Common myeloid progenitor, CD34-positive (primary cell): ENCODE results near the gene RANGAP1.

ENCODE experiments used
- CTCF ChIA-PET: fragments of 350-600 bp; sonication (Branson Sonifier 250); formaldehyde crosslinking; loops from one replicate; lab custom pipeline; 2021; ENCODE audit warnings: antibody characterized with exemption; lab: Charles Lee
- POLR2A ChIA-PET: fragments of 350-600 bp; sonication (Branson Sonifier 250); formaldehyde crosslinking; loops from one replicate; lab custom pipeline; 2021; ENCODE audit warnings: antibody characterized with exemption; lab: Charles Lee
- DNase-seq, 3 donors: peaks; one replicate each; pipeline versions ENCODE4 v3.0.0 to v3.0.0-alpha.2; 2013
- H3K27ac ChIP-seq, 2 experiments: 1 replicate in 1 of 2; 2 replicates in 1 of 2; pipeline ENCODE4 v1.7.0; 2013; ENCODE audit warnings: inconsistent platforms in 2 of 2, low read length in 2 of 2, mild to moderate bottlenecking in 2 of 2, low read depth in 1 of 2, moderate library complexity in 1 of 2; ENCODE audit not compliant: severe bottlenecking in 2 of 2, insufficient read depth in 1 of 2, poor library complexity in 1 of 2
- H3K27me3 ChIP-seq, 5 experiments: replicated peaks in 2 of 5; 1 replicate in 3 of 5; 2 replicates in 2 of 5; pipeline versions ENCODE4 v1.6.1 to v1.7.0; 2013; ENCODE audit warnings: low read length in 4 of 5, mild to moderate bottlenecking in 2 of 5, moderate library complexity in 2 of 5, inconsistent platforms in 1 of 5; ENCODE audit not compliant: insufficient read depth in 5 of 5, control insufficient read depth in 4 of 5
- H3K36me3 ChIP-seq, 4 experiments: 1 replicate in 2 of 4; 2 replicates in 2 of 4; pipeline versions ENCODE4 v1.6.1 to v1.7.0; 2013; ENCODE audit warnings: low read length in 3 of 4, control low read depth in 1 of 4, mild to moderate bottlenecking in 1 of 4; ENCODE audit not compliant: control insufficient read depth in 4 of 4, insufficient read depth in 4 of 4
- H3K4me1 ChIP-seq, 4 experiments: 1 replicate in 3 of 4; 2 replicates in 1 of 4; pipeline versions ENCODE4 v1.6.1 to v1.7.1; 2013; ENCODE audit warnings: low read length in 3 of 4, mild to moderate bottlenecking in 3 of 4, control low read depth in 1 of 4, inconsistent platforms in 1 of 4, moderate library complexity in 1 of 4; ENCODE audit not compliant: control insufficient read depth in 4 of 4, insufficient read depth in 4 of 4; ENCODE audit errors: control extremely low read depth in 1 of 4
- H3K4me3 ChIP-seq, 7 experiments: 1 replicate in 4 of 7; 2 replicates in 3 of 7; pipeline versions ENCODE4 v1.5.1 to v1.7.0; 2013; ENCODE audit warnings: mild to moderate bottlenecking in 7 of 7, low read length in 6 of 7, moderate library complexity in 6 of 7, inconsistent platforms in 2 of 7, low read depth in 2 of 7, control low read depth in 1 of 7; ENCODE audit not compliant: insufficient read depth in 4 of 7, control insufficient read depth in 1 of 7; ENCODE audit errors: extremely low read depth in 1 of 7
- H3K9me3 ChIP-seq, 5 experiments: 1 replicate in 4 of 5; 2 replicates in 1 of 5; pipeline versions ENCODE4 v1.6.1 to v1.7.1; 2013; ENCODE audit warnings: low read length in 4 of 5, mild to moderate bottlenecking in 2 of 5, inconsistent platforms in 1 of 5, low read depth in 1 of 5, moderate library complexity in 1 of 5; ENCODE audit not compliant: control insufficient read depth in 4 of 5, insufficient read depth in 2 of 5; ENCODE audit errors: control extremely low read depth in 1 of 5
- WGBS: methylation state at CpG from one replicate; pipeline ENCODE4 v1.1.5; 2013; ENCODE audit not compliant: insufficient coverage; 5-methylcytosine and 5-hydroxymethylcytosine counted together

RANGAP1 gene

DNA sequence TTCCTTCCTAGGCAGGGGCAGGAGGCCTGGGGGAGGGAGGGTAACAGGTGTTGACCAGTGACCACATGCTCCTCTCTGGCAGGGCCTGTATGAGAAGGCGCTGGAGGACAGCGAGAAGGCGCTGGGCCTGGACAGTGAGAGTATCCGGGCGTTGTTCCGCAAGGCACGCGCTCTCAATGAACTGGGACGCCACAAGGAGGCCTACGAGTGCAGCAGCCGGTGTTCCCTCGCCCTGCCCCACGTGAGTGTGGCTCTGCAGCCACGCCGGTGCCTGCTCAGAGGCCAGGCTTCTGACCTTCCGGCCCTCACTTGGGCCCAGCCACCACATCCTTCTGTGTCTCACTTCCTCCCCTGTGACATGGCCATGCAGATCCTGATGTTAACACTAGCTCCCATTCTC, 41.1 kb upstream of the RANGAP1 start:
- no peak for DNase-seq
- H3K36me3 ChIP-seq, result peaks cover 20 to 85% (median 65%) of the 10 kb centered on the region in 4 experiments
- H3K27me3 ChIP-seq, result no peaks in the 10 kb centered on the region
- ChIA-PET CTCF (no interaction called here), POLR2A (no interaction called here)
- H3K27ac ChIP-seq, result no peak overlapping the region
- WGBS, result 97% methylated on average over 16 of the region's 16 CpGs
- no peaks in the 10 kb centered on the region for H3K4me1 ChIP-seq
- H3K9me3 ChIP-seq, result no peaks in the 10 kb centered on the region
- no peak overlapping the region for H3K4me3 ChIP-seq

DNA sequence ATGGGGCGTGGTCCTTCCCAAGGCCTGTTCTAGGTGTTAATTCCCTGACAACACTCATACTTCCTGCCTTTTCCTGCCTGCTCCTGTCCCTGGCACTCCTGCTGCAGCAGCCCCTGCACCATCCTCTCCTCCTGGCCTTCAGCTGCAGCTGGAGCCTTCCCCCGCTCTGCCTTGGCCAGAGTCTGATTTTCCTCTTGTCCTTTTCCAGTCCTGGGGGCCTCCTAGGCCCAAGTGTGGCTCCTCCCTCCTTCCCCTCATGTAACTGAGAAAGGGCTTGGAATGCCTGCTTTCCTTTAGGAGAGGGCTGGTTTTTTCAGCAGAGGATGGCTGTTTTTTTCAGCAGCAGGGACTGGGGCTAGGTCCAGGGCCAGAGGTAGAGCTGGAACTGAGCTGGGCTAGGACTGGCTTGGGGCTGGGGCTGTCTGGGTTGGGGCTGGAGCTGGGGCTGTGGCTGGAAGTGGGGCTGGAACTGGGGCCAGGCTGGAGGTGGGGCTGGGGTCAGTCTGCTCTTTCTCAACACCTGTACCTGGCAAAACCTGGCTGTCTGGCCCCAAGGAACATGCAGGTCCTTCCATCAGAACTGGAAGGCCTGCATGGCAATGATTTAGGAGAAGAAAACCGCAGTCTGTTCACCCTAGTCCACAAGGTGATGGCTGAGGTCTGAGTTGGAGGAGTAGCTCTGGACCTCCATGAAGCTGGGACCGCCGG, 39.0 kb upstream of the RANGAP1 start:
- Histone ChIP-seq H3K9me3 (no peaks in the 10 kb centered on the region), H3K4me1 (no peaks in the 10 kb centered on the region), H3K27ac (no peak overlapping the region), H3K36me3 (peaks cover 17 to 79% (median 58%) of the 10 kb centered on the region in 4 experiments), H3K4me3 (no peak overlapping the region), H3K27me3 (no peaks in the 10 kb centered on the region)
- 96% methylated on average over 2 of the region's 5 CpGs for WGBS
- CTCF ChIA-PET, result no interaction called here
- POLR2A ChIA-PET, result no interaction called here
- no peak for DNase-seq

DNA sequence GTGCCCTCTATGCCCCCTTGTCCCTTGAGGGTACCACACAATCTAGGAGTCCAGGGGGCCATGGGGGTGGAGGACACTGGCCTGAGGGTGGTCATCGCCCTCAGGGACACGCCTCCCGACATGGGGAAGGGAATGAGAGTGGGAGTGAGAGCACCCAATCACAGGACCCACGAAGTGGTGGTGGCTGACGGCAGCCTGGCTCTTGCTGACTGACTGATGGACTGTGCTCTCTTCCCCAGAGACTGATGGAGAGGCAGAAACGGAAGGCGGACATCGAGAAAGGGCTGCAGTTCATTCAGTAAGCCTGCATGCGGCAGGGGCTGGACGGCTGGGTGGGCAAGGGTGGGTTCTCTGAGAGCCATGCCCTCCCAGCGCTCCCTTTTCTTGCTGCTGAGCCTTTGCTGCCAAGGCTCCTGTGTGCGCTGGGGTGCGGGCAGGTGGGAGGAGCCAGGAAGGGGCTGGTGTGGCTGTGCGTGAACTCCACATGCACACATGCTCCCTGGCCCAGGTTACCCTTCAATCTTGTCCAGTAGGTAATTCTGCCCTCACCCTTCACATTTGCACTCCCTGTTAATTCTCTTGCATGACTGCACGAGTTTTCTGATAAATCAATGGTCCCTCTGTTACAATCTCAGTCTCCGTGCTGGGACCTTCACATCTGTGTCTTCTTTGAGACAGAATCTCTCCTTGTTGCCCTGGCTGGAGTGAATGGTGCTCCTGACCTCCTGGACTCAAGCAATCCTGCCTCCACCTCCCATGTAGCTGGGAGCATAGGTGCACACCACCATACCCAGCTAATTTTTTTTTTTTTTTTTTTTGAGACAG, 34.6 kb upstream of the RANGAP1 start:
- Histone ChIP-seq H3K9me3 (no peaks in the 10 kb centered on the region), H3K4me1 (no peaks in the 10 kb centered on the region), H3K27me3 (no peaks in the 10 kb centered on the region), H3K27ac (no peak overlapping the region), H3K36me3 (peaks cover 8 to 38% (median 27%) of the 10 kb centered on the region in 4 experiments), H3K4me3 (no peak overlapping the region)
- POLR2A ChIA-PET, result no interaction called here
- CTCF ChIA-PET, result interaction anchor here (0.6 kb wide), 1 partner anchor 23 kb away, joined by 3 read pairs; no protein-coding TSS in a partner anchor
- no peak for DNase-seq
- WGBS, result 97% methylated on average over 14 of the region's 16 CpGs

DNA sequence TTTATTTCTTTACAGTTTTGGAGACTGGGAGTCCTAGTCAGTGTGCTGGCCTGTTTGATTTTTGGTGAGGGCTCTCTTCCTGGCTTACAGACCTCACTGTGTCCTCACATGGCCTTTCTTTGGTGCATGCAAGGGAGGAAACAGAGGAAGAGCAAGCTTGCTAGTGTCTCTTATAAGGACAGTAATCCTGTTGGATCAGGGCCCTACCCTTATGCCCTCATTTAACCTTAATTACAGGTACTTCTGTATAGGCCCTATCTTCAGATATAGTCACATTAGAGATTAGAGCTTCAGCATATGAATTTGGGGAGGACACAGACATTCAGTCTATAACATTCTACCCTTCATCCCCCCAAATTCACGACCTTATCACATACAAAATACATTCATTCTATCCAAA, 29.6 kb upstream of the RANGAP1 start:
- Histone ChIP-seq H3K4me1 (no peaks in the 10 kb centered on the region), H3K4me3 (no peak overlapping the region), H3K36me3 (peaks cover 0 to 4% (median 2%) of the 10 kb centered on the region in 4 experiments), H3K27ac (no peak overlapping the region), H3K27me3 (no peaks in the 10 kb centered on the region), H3K9me3 (no peaks in the 10 kb centered on the region)
- ChIA-PET POLR2A (interaction anchor here (0.7 kb wide), 1 partner anchor 17 kb away, joined by 4 read pairs; no protein-coding TSS in a partner anchor), CTCF (interaction anchor here (0.7 kb wide), 1 partner anchor 51 kb away, joined by 3 read pairs; no protein-coding TSS in a partner anchor)
- WGBS, result 100% methylated on average over 1 of the region's 1 CpG
- no peak for DNase-seq

DNA sequence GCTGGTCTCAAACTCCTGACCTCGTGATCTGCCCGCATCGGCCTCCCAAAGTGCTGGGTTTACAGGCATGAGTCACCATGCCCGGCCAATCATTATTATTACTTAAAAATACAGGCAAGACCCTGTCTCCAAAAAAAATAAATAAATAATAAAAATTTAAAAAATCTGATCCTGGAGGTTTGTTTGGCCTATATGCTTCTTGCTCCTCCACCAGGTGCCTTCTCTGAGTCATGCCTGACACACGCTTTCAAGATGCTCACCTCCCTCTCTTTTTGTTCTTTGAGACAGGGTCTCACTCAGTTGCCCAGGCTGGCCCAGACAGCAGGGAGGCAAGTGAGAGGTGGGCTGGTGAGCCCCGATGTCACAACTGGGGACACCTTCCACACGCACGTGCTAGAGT, 28.8 kb upstream of the RANGAP1 start:
- WGBS, result 92% methylated on average over 3 of the region's 8 CpGs
- H3K36me3 ChIP-seq, result peaks cover 0 to 3% (median 2%) of the 10 kb centered on the region in 4 experiments
- CTCF ChIA-PET, result interaction anchor here (1.0 kb wide), 1 partner anchor 37 kb away, joined by 3 read pairs; no protein-coding TSS in a partner anchor

DNA sequence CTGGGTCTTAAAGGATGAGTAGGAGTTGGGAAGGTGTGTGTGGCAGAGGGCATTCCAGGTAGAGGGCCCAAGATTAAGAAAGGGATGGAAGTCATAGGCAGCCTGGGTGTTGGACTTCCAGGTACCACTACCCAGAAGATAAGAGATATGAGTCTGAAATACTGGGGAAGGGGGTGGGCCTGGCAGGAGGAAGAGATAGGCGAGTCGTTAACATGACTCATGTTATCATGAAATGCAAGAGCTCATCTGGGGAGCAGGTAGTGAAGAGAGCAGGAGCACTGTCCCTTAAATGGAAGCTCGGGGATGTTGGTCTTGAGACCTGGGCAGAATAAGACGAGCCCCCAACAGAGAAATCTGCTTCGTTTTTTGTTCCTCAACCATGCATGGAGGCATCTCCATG, 25.5 kb upstream of the RANGAP1 start:
- peaks cover 0 to 9% (median 0%) of the 10 kb centered on the region in 4 experiments for H3K4me1 ChIP-seq
- H3K9me3 ChIP-seq, result no peaks in the 10 kb centered on the region
- H3K36me3 ChIP-seq, result peaks cover 0 to 18% (median 10%) of the 10 kb centered on the region in 4 experiments
- no peaks in the 10 kb centered on the region for H3K27me3 ChIP-seq
- ChIA-PET POLR2A (no interaction called here), CTCF (no interaction called here)
- H3K4me3 ChIP-seq, result no peak overlapping the region
- 100% methylated on average over 1 of the region's 5 CpGs for WGBS
- no peak for DNase-seq
- H3K27ac ChIP-seq, result no peak overlapping the region

More for the DNA sequence above, 28.8 kb upstream of the RANGAP1 start:
- DNase-seq, result no peak
- H3K4me3 ChIP-seq, result no peak overlapping the region
- POLR2A ChIA-PET, result no interaction called here
- H3K4me1 ChIP-seq, result no peaks in the 10 kb centered on the region
- no peak overlapping the region for H3K27ac ChIP-seq
- no peaks in the 10 kb centered on the region for H3K9me3 ChIP-seq
- no peaks in the 10 kb centered on the region for H3K27me3 ChIP-seq

DNA sequence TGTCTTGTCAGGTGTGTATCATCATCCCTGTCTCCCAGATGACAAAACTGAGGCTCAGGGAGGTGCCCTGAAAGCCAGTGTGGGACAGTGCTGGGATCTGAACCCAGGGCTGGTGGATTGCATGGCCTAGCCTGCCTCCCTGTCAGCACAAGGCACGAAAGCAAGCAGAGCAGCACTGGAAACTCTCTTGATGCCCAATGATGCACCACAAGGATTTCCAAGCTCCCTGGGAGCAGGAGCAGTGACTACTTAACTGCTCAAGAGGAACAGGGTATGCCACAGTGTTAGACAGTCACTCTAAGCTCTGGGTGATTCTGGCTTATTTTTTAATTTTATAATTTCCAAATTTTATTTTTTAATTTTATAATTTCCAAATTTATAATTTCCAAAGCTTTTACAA, 24.3 kb upstream of the RANGAP1 start:
- ChIA-PET POLR2A (no interaction called here), CTCF (no interaction called here)
- Histone ChIP-seq H3K9me3 (no peaks in the 10 kb centered on the region), H3K27ac (no peak overlapping the region), H3K4me3 (no peak overlapping the region), H3K27me3 (no peaks in the 10 kb centered on the region), H3K4me1 (peaks cover 0 to 9% (median 0%) of the 10 kb centered on the region in 4 experiments), H3K36me3 (peaks cover 0 to 25% (median 10%) of the 10 kb centered on the region in 4 experiments)
- DNase-seq, result no peak
- 100% methylated on average over 1 of the region's 1 CpG for WGBS
